K562 treated with DMSO at 1 percent for 24 hours (cell line): Measurements from ENCODE around the gene SYNE3. TPM values are rescaled to one million over a fixed set of nuclear protein-coding genes. Genes with fewer than 3 reads are reported as not detected.

Experiments used
- total RNA-seq: library from RNA; unstranded; fragments of 300-600 nt; gene quantifications from 2 replicates; pipeline ENCODE4 v1.2.3, GENCODE V29; 2022; ENCODE audit warnings: low read depth; ENCODE audit not compliant: insufficient read depth

SYNE3 gene
- total RNA-seq = 3.6 TPM in 2 replicates

GRCh38 chr14:95516554-95517181 lies at the start of gene SYNE3:
Gene SYNE3, minus strand, starts transcription at chr14:95516650. Its CDS starts 40,829 bp downstream, at chr14:95475821.

DNA sequence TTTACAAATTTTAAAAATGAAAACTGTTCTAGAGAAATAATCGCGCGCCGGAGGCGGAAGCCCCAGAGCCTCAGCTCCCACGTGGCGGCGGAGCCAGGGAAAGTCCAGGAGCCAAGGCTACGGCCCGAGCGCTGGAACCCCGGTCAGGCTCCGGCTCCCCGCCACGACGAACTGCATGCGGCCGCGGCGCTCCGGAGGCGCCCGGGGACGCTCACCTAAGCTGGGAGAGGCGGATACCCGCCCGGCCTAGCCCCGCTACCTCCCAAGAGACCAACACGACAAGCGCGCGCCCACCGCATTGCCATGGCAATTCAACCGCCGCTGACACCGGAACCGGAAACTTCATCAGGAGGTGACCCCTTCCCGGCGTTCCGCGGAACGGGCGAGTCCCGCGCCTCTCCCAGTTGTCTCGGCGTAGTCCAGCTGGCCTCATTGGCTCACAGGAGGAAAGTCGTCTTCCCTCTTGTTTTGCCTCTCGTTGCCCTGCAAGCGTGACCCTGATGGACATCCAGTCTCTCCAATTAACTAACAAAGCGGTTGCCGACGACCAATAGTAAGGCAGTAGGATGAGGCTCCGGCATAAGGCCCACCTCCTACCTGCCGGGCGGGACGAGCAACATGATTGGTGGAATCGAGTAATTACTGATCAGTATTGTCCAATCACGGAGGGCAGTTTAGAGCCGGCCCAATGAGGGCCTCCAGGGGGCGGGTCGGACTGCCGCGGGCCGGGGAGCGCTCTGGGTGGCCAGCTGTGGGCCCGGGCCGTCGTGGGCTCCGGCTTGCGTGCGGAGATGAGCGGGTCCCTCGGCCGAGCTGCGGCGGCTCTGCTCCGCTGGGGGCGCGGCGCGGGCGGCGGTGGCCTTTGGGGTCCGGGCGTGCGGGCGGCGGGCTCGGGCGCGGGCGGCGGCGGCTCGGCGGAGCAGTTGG lies 18.1 kb upstream of the SYNE3 start, which contains the start of gene GLRX5:
TSS of gene GLRX5 (plus strand) at position 752 of the 927 bp plus-strand sequence. CDS start at position 792, 40 bp downstream.

Other genes starting within 250 kb of the SYNE3 start
- 0.03 TPM in 1 of 2 replicates, not detected in the other for gene CLMN, start 196.7 kb downstream of the SYNE3 start, total RNA-seq
- gene GLRX5, start 18.4 kb upstream of the SYNE3 start, total RNA-seq = 61.1 and 61.5 TPM in 2 replicates
- not detected in 2 replicates for gene TCL1B, start 169.8 kb upstream of the SYNE3 start, total RNA-seq
- gene TCL1A, start 197.5 kb upstream of the SYNE3 start, total RNA-seq = 0.21 TPM in 1 of 2 replicates, not detected in the other